PC-3 (cell line): ENCODE results near the gene HES3.

Experiments
- EZH2 ChIP-seq: fragments of 300-600 bp; sonication (generic); IDR thresholded peaks from one replicate; pipeline ENCODE4 v1.6.1; 2017; ENCODE audit warnings: antibody characterized with exemption, mild to moderate bottlenecking, low read length; ENCODE audit not compliant: unreplicated experiment
- EZH2phosphoT487 ChIP-seq: fragments of 300-600 bp; sonication (generic); IDR thresholded peaks from 2 replicates; pipeline ENCODE4 v1.6.1; 2018; ENCODE audit warnings: mild to moderate bottlenecking, antibody characterized with exemption, low read length, borderline replicate concordance
- TF ChIP-seq, protein P1 (sequence below): fragments of 300-600 bp; sonication (generic); conservative IDR thresholded peaks from 2 replicates; pipeline ENCODE4 v1.5.1; 2017; ENCODE audit warnings: antibody characterized with exemption, low read depth, mild to moderate bottlenecking, low read length

DNA sequence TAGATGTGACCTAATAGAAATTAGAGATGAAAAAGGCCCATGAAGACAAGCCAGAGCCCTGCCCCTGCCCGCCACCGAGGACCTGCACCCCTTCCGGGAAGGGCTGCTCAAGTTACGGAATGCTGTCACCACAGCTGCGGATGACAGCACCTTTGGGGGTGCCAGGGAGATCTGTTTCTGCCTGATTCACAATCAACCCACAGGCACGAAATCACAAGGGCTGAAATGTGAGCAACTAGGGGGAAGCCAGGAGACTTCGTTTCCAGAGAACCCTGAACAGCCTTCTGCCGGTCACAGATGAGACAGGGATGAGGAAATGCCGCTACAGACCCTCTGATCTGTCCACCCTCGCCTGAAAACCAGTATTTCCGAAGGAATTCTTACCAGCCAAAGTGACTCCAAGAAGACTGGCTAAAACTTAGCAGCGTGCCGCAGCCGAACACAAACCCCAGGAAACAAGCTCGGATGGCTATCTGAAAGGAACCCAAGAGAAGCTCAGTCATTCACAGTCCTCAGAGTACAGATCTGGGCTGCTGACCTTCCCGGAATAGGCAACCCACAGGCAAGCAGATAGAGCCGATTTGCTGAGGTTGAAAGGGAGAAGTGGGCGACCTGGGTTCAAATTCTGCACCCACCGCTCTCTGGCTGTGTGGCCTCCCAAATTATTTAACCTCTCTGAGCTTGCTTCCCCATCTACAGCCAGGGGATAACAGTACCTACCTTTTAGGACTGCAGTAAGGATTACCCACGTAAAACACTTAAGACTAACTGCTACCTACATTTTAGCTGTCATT lies 9.3 kb upstream of the HES3 start:
- TF ChIP-seq, protein P1, sequence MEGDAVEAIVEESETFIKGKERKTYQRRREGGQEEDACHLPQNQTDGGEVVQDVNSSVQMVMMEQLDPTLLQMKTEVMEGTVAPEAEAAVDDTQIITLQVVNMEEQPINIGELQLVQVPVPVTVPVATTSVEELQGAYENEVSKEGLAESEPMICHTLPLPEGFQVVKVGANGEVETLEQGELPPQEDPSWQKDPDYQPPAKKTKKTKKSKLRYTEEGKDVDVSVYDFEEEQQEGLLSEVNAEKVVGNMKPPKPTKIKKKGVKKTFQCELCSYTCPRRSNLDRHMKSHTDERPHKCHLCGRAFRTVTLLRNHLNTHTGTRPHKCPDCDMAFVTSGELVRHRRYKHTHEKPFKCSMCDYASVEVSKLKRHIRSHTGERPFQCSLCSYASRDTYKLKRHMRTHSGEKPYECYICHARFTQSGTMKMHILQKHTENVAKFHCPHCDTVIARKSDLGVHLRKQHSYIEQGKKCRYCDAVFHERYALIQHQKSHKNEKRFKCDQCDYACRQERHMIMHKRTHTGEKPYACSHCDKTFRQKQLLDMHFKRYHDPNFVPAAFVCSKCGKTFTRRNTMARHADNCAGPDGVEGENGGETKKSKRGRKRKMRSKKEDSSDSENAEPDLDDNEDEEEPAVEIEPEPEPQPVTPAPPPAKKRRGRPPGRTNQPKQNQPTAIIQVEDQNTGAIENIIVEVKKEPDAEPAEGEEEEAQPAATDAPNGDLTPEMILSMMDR, result no peak
- TF ChIP-seq EZH2phosphoT487, result no peak
- no peak for TF ChIP-seq EZH2
